Amniotic epithelial cell (primary cell): Measurements from ENCODE around the gene LPCAT3.
A peak's percentile ranks its signal among the peaks of the same experiment; 100 is the strongest.
"Not testable (repeated sequence)": the region's sequence is repeated elsewhere in the genome, so short reads cannot be mapped to it uniquely, and the experiment has no call there.

Source experiments
- DNase-seq: peaks from one replicate; pipeline ENCODE4 v3.0.0-alpha.2; 2010; ENCODE audit warnings: low read depth

Gene LPCAT3

GRCh38 chr12:7018350-7019042 is at the start of gene LPCAT3:
Gene LPCAT3, minus strand, starts transcription at chr12:7018476. Its CDS starts 52 bp downstream, at chr12:7018424.
- DNase-seq, result peak; percentile 88

GRCh38 chr12:7067096-7067495 is 48.8 kb upstream of the LPCAT3 start:
- no peak for DNase-seq

GRCh38 chr12:7066596-7066995 is 48.3 kb upstream of the LPCAT3 start:
- DNase-seq, result no peak

GRCh38 chr12:7065073-7065623 is 46.9 kb upstream of the LPCAT3 start:
- DNase-seq, result peak; percentile 38

GRCh38 chr12:7064516-7064915 is 46.2 kb upstream of the LPCAT3 start:
- DNase-seq, result no peak

- DNase-seq, result no peak
Measured at GRCh38 chr12:7061596-7061995, 43.3 kb upstream of the LPCAT3 start.

- peak; percentile 6 for DNase-seq
Measured at GRCh38 chr12:7061138-7061537, 42.9 kb upstream of the LPCAT3 start.

GRCh38 chr12:7060353-7060954 is 42.2 kb upstream of the LPCAT3 start, which contains the start of gene C1S:
Gene C1S, plus strand, starts transcription at chr12:7060718. Its CDS starts 1,195 bp downstream, at chr12:7061913.
- peak; percentile 98 for DNase-seq

GRCh38 chr12:7059780-7060179 is 41.5 kb upstream of the LPCAT3 start:
- DNase-seq, result no peak

- no peak for DNase-seq
Measured at GRCh38 chr12:7058850-7059395, 40.6 kb upstream of the LPCAT3 start.

GRCh38 chr12:7058163-7058845 is 40.0 kb upstream of the LPCAT3 start:
- no peak for DNase-seq

- DNase-seq, result not testable (repeated sequence)
Measured at GRCh38 chr12:7055736-7056135, 37.5 kb upstream of the LPCAT3 start.

- DNase-seq, result no peak
Measured at GRCh38 chr12:7054925-7055324, 36.6 kb upstream of the LPCAT3 start.

GRCh38 chr12:7049973-7050372 is 31.7 kb upstream of the LPCAT3 start:
- peak; percentile 23 for DNase-seq

GRCh38 chr12:7049445-7049951 is 31.2 kb upstream of the LPCAT3 start:
- not testable (repeated sequence) for DNase-seq

GRCh38 chr12:7047306-7047705 is 29.0 kb upstream of the LPCAT3 start:
- no peak for DNase-seq

- DNase-seq, result no peak
Measured at GRCh38 chr12:7046383-7047105, 28.3 kb upstream of the LPCAT3 start.

- no peak for DNase-seq
Measured at GRCh38 chr12:7045913-7046312, 27.6 kb upstream of the LPCAT3 start.

GRCh38 chr12:7042842-7043241 is 24.6 kb upstream of the LPCAT3 start:
- peak; percentile 68 for DNase-seq

- no peak for DNase-seq
Measured at GRCh38 chr12:7039403-7039802, 21.1 kb upstream of the LPCAT3 start.

GRCh38 chr12:7038591-7038990 is 20.3 kb upstream of the LPCAT3 start:
- DNase-seq, result no peak

- DNase-seq, result not testable (repeated sequence)
Measured at GRCh38 chr12:7037411-7037810, 19.1 kb upstream of the LPCAT3 start.
